Endometrial microvascular endothelial cells (primary cell): ENCODE results near the gene MTCH1. TPM values are rescaled to one million over a fixed set of nuclear protein-coding genes. Genes with fewer than 3 reads are reported as not detected.
"Not testable (repeated sequence)": the region's sequence is repeated elsewhere in the genome, so short reads cannot be mapped to it uniquely, and the experiment has no call there.

Experiments
- in situ Hi-C: cut with HindIII; loops from 2 replicates; pipeline ENCODE4 v1.10.0; 2017; ENCODE audit warnings: low sequenced_read_pairs, low pct_unique_long_range_greater_than_20kb; ENCODE audit errors: inconsistent ontology term
- total RNA-seq: library from RNA; depleted of rRNA; stranded (reverse); fragments of >200 nt; gene quantifications from one replicate; pipeline ENCODE4 v1.2.3, GENCODE V29; 2015; ENCODE audit errors: inconsistent ontology term

Gene MTCH1
- total RNA-seq, 1 donor from 2014 or later, result 346 TPM

DNA sequence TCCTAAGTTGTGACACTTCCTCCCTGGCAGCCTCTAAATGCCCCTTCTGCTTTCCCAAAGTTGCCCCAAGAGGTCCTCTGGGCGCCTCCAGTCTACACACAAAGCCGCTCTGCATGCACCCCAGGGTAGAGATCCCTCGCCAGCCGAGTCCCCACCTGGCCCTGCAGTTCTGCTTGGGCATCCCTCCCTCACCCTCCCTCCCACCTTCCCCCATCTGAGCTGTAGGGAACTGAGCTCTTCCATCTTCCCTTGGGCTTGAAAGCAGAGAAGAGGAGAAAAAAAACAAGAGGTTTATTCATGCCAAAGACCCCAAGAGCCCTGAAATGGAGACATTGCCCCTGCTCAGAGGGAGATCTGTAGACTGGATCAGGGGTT is 13.7 kb upstream of the MTCH1 start:
- in situ Hi-C loops, result no loop called here

DNA sequence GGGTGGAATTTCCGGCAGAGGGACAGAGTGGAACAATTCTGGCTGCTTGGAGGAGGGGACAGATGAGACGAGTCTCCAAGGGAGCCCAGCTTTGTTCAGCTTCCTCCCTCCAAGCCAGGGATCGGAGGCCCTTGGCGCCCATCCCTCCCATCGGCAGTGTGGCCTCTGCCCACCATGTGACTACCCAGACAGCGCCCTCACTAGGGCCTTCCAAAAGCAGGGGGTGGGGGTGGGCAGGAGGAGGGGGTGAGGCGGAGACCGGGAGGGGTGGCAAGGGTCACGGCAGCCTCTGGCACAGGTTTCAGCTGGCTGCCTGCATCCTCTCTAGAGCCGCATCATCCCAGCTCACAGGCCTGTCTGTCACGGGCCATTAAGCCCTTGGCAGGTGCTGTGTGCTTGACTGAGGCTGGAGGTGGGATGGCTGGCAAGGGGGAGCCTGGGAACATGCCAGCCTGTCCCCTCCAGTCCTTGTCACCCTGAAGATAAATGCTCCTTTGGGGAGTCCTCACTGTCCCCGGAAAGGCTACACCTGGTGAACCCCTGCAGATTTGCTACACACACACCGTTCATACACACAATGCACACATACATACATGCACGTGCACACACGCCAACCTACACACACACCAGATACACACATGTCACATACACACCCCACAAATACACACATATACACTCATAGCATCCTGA is 13.2 kb upstream of the MTCH1 start:
- in situ Hi-C loops, result no loop called here

DNA sequence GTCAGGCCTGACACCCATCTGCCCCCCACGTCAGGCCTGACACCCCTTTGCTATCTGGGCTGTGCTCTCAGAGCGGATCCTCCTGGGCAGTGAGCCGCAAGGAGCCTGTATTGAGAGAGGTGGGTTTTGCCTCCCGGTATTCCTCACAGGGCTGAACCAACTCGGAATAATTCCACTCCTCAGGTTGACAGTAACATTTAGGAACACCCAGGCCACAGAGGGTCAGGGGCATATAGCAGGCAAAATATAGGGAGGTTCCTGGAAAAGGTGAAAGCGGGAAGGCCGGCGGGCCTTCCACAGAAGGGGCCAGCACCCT is 12.7 kb upstream of the MTCH1 start:
- in situ Hi-C loops, result no loop called here

DNA sequence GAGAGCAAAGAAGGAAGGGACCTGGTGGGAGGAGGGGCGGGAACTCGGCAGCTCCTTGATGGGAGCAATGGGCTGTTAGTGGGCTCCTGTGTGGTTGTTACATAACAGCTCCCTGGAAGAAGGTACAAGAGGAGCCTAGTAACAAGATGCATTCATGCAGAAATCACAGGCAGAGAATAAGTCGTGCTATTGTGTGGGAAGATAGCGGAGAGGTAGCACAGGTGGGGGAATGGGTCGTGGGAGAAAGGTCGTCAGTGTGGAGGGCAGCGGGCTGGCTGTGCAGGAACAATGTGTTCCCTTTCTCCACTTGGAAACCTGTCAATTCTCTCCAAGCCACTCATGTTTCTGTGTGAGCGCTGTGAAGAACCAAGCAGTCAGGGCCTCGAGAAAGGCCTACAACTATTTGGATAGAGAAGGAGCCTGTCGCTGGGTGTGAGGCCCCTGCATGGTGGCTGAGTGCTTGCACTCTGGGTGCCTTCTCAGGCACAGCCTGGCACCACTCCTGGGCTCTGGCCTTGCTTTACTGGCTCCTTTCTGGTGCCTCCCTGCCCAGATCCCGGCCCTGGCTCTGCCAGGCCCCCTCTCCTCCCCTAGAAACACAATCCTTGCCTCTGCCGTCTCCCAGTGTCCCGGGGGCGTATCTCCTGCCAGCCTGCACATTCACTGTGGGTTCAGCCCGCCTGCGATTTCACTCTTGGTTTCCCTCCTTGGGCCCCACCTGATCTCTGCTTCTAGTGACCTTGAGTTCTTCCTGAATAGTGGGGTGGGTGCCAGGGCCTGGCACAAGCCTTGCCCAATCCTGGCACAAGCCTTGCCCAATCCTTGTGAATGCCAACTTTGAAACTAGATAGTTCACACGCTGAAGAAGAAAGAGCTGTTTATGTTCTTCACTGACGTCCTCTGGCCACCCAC is 12.1 kb upstream of the MTCH1 start:
- in situ Hi-C loops, result no loop called here

DNA sequence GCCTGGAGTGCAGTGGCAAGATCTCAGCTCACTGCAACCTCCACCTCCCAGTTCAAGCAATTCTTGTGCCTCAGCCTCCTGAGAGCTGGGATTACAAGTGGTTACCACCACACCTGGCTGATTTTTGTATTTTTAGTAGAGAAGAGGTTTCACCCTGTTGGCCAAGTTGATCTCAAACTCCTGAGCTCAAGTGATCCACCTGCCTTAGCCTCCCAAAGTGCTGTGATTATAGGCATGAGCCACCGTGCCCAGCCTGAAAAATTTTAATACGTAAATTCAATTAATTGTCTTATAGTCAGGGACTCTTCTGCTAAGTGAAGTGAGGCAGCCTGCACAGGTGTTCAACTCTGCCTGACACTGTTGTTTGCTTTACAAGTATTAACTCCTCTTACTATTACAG is 4.4 kb upstream of the MTCH1 start:
- in situ Hi-C loops, result not testable (repeated sequence)

DNA sequence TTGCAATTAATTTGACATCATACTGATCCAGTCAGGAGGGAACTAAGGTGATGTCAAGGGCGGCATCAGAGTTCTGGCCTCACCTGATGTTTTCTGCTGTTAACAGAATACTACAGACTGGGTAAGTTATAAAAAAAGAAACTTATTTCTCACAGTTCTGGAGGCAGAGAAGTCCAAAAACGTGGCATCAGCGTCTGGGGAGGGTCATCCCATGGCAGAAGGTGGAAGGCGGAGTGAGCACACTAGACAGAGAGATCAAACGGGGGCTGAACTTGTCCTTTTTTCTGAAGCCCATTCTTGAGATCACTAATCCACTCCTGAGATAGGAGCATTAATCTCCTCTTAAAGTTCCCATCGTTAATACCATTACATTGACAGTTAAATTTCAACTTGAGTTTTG is 3.3 kb upstream of the MTCH1 start:
- in situ Hi-C loops, result no loop called here

DNA sequence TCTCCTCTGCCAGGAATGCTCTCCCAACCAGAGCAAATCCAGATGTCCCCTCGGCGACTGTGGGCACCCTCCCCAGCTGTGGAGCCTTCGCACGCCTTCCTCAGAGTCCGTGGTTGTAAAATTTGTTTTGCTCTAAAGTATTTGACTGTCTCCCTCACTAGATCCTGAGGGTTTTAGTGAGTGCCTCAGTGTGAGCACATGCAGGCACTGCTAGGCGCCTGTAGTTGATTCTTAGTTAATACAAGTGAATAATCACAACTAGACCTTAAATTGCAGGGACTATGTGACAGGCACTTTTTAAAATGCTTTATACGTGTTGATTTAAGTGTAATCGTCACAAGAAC is 680 bp upstream of the MTCH1 start:
- in situ Hi-C loops, result no loop called here

DNA sequence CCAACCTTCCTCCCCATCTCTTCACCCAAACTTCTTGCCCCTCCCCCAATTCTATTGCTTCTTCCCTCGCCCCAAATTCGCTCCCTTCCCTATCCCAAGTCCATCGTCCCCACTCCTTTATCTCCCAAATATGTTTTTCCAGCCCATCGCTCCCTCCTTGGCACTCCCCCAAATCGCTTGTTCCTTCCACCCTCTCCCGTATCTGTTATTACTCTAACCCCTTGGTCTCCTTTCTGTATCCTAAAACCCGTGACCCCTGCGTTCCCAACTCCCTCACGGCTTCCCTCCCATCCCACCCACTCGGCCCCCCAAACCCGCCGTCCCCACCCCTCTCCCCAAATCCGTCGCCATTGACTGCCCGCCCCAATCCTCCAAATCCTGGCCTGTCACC is 584 bp downstream of the MTCH1 start:
- in situ Hi-C loops, result no loop called here

DNA sequence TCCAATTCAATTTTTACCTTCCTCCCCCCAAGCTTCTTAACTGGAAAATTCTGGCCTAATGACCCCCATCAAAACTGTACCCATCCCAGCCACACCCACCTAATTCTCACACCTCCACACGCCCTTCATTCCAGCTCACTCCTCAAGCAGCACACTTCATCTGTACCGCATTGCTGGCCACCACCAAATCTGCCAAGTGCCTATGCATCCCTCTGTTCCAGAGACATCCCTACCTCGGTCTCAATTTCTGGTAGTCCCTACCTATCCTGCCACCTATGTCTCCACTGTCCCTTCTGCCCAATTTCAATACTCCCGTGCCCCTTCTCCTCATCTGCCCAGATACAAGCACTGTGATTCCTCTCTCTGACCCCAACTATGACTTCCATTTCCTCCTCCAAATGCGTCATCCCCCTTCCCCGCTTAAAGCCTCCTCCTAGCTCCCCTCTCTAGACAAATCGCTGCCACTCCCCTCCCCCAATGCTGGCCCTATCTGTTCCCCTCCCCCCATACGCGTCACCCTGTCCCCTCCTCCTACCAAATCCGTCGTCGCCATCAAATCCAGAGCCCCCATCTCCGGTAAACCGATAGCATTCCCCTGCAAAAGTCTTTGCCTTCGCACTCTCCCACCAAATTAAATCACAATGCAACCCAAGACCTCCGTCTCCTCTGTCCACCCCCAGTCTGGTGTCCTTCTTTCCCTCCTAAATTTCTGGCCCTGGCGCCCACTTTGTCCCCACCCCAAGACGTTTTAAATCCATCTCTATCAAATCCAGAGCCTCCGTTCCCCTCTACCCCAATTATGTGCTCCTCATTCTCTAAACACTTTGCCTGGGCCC is 1.2 kb downstream of the MTCH1 start:
- in situ Hi-C loops, result no loop called here

DNA sequence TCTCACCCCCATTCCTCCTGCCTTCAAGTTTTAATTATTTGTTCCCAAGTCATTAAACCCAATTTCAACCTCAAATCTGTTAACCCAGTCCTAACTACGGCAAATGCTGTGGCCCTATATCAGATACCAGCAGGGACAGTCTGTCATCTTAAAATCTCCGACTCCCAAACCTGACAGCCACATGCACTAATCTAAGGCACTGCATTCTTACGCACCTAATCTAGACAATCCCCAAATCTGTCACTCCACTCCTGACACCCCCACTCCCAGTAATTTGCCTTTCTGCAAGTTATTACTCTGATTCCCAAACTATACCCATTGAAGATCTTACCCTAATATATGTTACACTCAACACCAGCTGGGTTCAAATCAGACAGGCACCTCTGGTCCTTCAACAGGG is 2.5 kb downstream of the MTCH1 start:
- in situ Hi-C loops, result no loop called here

DNA sequence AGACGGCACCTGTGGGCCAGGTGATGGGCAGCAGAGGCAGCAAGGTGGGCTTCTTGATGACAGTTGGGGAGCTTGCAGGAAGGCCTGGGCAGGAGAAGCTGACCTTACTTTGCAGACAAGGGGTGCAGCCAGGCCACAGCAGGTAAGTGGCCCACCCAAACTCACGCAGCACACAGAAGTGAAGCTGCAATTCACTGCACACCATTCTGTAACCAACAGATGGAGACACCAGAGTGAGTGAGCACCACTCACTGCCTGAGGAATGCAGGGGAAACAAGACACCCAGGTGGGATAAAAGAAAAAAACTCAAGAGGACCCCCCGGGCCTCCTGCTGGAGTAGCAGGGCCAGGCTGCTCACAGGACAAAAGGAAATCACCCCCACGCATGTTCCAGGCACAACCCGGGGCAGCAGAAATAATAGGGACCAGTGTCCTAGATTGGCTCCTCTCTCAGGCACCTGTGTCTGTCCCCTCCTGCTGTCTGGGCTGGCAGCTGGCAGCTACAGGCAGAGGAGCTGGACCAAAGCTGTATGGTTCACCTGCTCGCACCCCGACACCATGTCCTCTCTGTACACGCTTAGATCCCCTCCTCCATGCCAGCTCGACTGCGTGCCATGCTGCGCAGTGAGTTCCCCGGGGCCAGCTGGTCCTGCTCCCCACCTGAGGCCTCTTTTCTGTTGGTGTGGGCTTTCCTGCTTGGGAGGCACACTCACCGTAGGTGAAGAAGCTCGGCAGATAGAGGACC is 4.9 kb downstream of the MTCH1 start:
- in situ Hi-C loops, result no loop called here

DNA sequence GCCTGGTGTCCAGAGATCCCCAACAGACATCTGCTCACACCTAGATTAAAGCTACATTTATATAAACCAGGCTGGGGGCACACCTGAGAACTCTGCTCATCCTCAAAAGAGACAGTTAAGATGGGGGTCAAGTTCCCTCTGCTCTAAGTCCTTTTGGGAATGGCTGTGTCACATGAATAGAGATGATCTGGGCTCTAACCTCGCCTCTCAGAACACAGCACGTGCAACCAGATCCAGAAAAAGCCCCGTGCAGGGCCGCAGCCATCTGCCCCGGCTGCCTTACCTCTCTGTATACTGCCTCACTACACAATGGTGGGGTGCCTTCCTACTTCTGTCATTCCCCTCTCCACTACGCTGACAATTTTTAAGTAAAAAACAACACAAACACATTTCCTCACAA is 5.9 kb downstream of the MTCH1 start:
- in situ Hi-C loops, result no loop called here

DNA sequence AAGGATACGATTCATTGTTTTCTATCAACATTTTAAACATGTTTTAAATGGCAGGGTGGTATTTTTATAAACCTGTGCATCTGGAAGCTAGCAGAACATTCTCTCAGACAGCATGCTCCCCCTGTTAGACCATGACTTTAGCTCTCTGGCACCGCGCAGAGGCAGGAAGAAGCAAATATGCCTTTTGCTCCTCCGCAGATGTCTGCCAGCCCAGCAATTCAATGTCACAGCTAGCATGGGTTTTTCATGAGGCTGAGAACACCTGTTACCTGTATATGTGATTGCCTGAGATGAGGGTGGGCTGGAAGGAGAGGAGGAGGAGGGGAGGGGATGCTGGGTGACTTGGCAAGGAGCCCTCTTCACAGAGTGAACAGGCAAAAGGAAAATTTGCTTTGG is 6.7 kb downstream of the MTCH1 start:
- in situ Hi-C loops, result no loop called here

DNA sequence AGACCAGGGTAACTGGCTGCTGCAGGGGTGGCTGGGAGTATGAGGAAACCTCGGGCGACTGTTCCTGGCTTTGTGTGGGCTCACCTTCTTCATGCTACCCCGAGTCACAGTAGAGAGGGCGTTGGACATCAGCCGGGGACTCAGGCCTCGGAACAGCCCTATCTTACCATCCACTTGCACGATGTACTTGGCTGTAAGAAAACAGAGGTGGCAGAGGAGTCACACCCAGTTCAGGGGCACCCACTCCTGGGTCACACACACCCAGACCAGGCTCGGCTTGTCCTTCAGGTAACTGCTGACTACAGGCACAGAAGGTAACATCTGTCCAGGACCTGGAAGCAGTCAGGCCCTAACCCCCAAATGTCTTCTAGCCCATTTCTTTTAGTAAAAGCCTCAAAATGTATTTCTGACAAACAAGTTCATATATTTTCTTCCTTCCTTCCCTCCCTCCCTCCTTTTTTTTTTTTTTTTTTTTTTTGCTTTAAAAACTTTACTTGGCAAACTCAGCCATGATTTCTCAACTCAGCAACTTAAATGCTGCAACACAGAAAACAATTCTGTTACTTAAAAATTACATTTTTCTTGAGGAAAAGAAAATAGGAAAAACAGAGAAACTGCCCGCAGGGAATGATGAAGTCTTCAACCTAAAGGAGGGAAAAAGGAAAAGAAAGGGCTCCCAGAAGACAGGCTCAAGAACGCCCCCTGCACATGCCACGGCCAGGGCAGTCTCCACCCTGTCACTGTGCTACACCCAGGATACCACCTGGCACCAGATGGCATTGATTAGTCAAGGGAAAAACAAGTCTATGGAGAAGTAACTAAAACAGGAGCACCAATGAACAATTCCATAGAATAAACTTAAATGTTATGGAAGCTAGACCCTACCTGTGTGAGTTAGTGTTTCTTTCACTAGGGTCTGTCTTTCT is 7.3 kb downstream of the MTCH1 start:
- in situ Hi-C loops, result no loop called here

DNA sequence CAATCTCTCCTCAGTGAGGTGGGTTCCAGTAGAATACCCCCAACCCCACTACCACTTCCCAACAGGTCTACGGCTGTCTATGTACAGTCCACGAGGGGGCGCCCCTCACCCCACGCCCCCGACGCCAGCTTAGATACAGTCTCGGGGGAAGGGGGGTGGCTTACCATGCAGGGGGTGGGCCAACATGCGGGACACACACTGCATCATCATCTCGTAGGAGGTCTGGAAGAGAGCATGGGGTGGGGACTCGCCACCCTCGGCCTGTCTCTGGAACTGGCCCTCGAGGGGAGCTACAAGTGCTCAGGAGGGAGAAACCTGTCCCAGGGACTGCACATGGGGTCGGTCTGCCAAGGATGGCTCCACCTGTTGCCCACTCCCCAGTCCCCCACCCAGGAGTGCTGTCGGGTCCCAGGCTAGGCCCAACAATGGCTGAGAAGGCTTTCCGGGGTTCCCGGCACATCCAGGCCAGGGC is 8.5 kb downstream of the MTCH1 start:
- in situ Hi-C loops, result no loop called here

DNA sequence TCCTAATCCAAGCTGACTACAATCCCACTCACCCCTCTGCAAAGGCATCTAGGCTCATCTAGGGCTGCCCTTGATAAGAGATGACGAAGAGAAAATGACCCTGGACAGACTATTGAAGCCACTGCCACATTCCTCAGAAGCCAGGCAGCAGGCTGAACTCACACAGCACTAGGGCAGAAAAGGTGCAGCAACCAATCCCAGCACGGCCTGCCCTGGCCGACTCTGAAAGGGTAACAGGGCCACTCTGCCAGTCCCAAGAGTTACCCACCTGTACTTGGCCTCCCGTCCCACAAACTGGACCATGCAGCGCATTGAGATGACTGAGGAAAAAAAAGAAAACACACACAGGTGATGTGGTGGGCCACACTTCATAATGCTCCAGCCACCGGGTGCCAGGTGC is 9.1 kb downstream of the MTCH1 start:
- in situ Hi-C loops, result no loop called here

DNA sequence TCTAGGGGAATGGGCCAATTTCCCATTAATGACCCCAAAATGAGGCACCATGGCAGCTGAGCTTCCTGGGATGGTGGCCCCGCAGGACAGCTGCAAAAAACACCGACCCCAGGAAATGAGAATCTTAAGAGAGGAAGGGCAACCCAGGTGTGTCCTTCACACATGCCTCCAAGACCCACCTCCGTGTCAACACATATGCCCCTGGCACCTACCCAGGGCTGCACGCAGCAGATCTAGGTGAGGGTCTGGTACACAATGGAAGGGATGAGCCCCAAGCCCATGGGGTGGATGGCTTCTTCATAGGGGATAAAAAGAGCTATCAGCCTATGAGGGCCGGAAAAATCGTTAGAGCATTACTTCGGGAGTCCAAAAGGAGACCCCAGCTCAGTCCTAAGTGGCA is 9.5 kb downstream of the MTCH1 start:
- in situ Hi-C loops, result no loop called here

DNA sequence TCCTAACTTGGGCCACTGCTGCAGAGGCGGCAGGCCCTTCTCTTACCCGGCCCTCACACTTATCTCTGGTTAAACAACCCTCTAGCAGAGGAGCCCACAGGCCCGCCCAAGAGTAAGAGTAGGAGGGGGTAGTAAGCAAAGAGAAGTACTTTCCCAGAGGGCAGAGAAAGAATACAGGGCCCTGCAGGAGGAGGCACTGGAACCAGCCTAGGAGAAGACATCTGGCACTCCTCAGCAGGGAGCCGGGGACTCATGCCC is 10.1 kb downstream of the MTCH1 start:
- in situ Hi-C loops, result no loop called here
